Stimulated activated CD4-positive, alpha-beta T cell treated with anti-CD3 and anti-CD28 coated beads, Interleukin-12 subunit alpha, Interleukin-12 subunit beta, amount 100 ng/mL, for 48 hours (primary cell): Measurements from ENCODE around the gene DYNLT2B.
"Not testable (repeated sequence)": the region's sequence is repeated elsewhere in the genome, so short reads cannot be mapped to it uniquely, and the experiment has no call there.

ENCODE experiments used
- DNase-seq, 3 donors: peaks; one replicate each; pipeline ENCODE4 v3.0.0-alpha.2; 2020; ENCODE audit warnings: low read depth in 2 of 3, low spot score in 1 of 3

The DYNLT2B gene

GRCh38 chr3:196326936-196327335 lies 8.9 kb upstream of the DYNLT2B start:
- no peak for DNase-seq

- no peak for DNase-seq
These were observed 5.7 kb upstream of the DYNLT2B start for GRCh38 chr3:196323691-196324090.

- no peak for DNase-seq
These were observed 5.0 kb upstream of the DYNLT2B start for GRCh38 chr3:196323016-196323415.

- DNase-seq = no peak
These were observed 3.1 kb upstream of the DYNLT2B start for GRCh38 chr3:196321162-196321561.

- no peak for DNase-seq
These were observed 2.1 kb upstream of the DYNLT2B start for GRCh38 chr3:196320137-196320536.

GRCh38 chr3:196316799-196317686 lies 997 bp downstream of the DYNLT2B start:
- DNase-seq = not testable (repeated sequence)

- DNase-seq = no peak
These were observed 2.2 kb downstream of the DYNLT2B start for GRCh38 chr3:196315821-196316220.

GRCh38 chr3:196314597-196314996 lies 3.4 kb downstream of the DYNLT2B start:
- no peak for DNase-seq

GRCh38 chr3:196314086-196314485 lies 4.0 kb downstream of the DYNLT2B start:
- DNase-seq = not testable (repeated sequence)

- not testable (repeated sequence) for DNase-seq
These were observed 15.1 kb downstream of the DYNLT2B start for GRCh38 chr3:196302960-196303359.

- DNase-seq = not testable (repeated sequence)
These were observed 15.5 kb downstream of the DYNLT2B start for GRCh38 chr3:196302551-196302950.

GRCh38 chr3:196298521-196298920 lies 19.5 kb downstream of the DYNLT2B start:
- no peak for DNase-seq

GRCh38 chr3:196292286-196292923 lies 25.6 kb downstream of the DYNLT2B start:
- no peak for DNase-seq

GRCh38 chr3:196288141-196288460 lies 29.9 kb downstream of the DYNLT2B start:
- DNase-seq = peak in 1 of 3 donors; percentile 15

- DNase-seq = peak; percentile 64 to 74 (median 66)
These were observed 30.4 kb downstream of the DYNLT2B start, which contains the start of gene PCYT1A for GRCh38 chr3:196287440-196288140. TSS of gene PCYT1A (minus strand) at chr3:196287726. CDS start at chr3:196270531, 17,195 bp downstream.

GRCh38 chr3:196287090-196287439 lies 31.0 kb downstream of the DYNLT2B start:
- peak in 2 of 3 donors; percentile 14 to 18 for DNase-seq

GRCh38 chr3:196284396-196284795 lies 33.6 kb downstream of the DYNLT2B start:
- no peak for DNase-seq

GRCh38 chr3:196281962-196282361 lies 36.1 kb downstream of the DYNLT2B start:
- no peak for DNase-seq

- DNase-seq = peak in 1 of 3 donors; percentile 30
These were observed 37.2 kb downstream of the DYNLT2B start for GRCh38 chr3:196280689-196281440.

GRCh38 chr3:196275126-196275525 lies 42.9 kb downstream of the DYNLT2B start:
- no peak for DNase-seq

GRCh38 chr3:196274585-196274984 lies 43.5 kb downstream of the DYNLT2B start:
- DNase-seq = peak; percentile 41 to 78 (median 59)
